ENCODE results near the gene ALDOC. TPM values are rescaled to one million over a fixed set of nuclear protein-coding genes. Genes with fewer than 3 reads are reported as not detected.

Gene ALDOC
- total and polyA plus RNA-seq, 2 donors (not counting 1 experiment from before 2014, with no cell fraction given), result 91.3 to 111 TPM

DNA sequence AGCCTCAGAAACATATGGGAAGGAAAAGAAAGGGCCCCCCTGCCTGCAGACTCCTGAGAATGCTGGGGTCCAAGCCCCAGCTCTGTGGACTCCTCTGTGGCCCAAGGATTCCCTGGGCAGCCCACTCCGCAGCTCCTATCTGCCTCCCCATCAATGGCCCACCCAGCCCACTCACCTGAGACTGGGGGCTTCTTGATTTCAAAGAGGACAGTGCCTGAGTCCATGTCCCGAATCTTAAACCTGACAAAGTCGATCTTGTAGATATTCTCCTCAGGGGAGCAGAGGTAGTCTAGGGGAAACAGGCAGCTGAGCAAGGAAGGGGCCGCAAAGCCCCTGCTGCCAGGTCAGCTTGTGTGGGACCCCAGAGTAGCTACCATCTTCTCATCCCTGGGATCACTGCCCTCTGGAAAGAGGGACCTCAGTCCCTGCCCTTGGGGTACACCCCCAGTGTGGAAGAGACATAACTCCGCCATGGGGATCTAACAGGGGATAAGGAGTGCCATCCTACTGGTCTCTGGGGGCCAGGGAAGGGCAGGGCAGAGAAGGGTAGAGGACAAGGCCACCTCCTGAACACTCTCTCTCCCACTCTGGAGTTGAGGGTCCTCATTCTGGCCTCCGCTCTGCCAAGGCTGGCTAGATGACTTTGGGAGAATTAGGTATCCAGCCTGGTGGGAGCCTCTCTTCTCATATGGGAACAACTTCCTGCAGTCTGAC is 28.1 kb downstream of the ALDOC start:
- no peaks in the 10 kb centered on the region for H4K20me1 ChIP-seq (ENCODE audit: control insufficient read depth, extremely low read depth, insufficient read depth, low read length)
- H2AFZ ChIP-seq (ENCODE audit: low read length), result no peak overlapping the region
- DNase-seq (ENCODE audit: low read depth in 2 of 2), result no peak
- H3K27me3 ChIP-seq (ENCODE audit: control insufficient read depth, insufficient read depth, low read length), result no peaks in the 10 kb centered on the region
- peaks cover 3% of the 10 kb centered on the region for H3K4me1 ChIP-seq (ENCODE audit: control insufficient read depth, extremely low read depth, insufficient read depth, low read length)
- no peak overlapping the region for H3K27ac ChIP-seq (ENCODE audit: insufficient read depth, low read length)
- H3K36me3 ChIP-seq (ENCODE audit: control insufficient read depth, insufficient read depth, low read length), result peaks cover 4% of the 10 kb centered on the region
- H3K4me3 ChIP-seq (replicated peaks in 1 of 4; ENCODE audit: control extremely low read depth in 1 of 4, insufficient read depth in 1 of 4, low read depth in 3 of 4, low read length in 4 of 4), result no peak overlapping the region
- no peak for TF ChIP-seq EZH2 (IDR thresholded peaks at IDR 0.05; ENCODE audit: low read length, missing control alignments)
- TF ChIP-seq, protein P1, sequence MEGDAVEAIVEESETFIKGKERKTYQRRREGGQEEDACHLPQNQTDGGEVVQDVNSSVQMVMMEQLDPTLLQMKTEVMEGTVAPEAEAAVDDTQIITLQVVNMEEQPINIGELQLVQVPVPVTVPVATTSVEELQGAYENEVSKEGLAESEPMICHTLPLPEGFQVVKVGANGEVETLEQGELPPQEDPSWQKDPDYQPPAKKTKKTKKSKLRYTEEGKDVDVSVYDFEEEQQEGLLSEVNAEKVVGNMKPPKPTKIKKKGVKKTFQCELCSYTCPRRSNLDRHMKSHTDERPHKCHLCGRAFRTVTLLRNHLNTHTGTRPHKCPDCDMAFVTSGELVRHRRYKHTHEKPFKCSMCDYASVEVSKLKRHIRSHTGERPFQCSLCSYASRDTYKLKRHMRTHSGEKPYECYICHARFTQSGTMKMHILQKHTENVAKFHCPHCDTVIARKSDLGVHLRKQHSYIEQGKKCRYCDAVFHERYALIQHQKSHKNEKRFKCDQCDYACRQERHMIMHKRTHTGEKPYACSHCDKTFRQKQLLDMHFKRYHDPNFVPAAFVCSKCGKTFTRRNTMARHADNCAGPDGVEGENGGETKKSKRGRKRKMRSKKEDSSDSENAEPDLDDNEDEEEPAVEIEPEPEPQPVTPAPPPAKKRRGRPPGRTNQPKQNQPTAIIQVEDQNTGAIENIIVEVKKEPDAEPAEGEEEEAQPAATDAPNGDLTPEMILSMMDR (conservative IDR thresholded peaks at IDR 0.05 in 1 of 2, IDR thresholded peaks at IDR 0.05 in 1 of 2; ENCODE audit: low read depth in 1 of 2, low read length in 2 of 2), result no peak
- H3K79me2 ChIP-seq (ENCODE audit: control insufficient read depth, insufficient read depth, low read length), result no peaks in the 10 kb centered on the region
- no peak overlapping the region for H3K9ac ChIP-seq (ENCODE audit: insufficient read depth, low read length)
- H3K4me2 ChIP-seq (ENCODE audit: extremely low read depth, insufficient read depth, low read length), result no peak overlapping the region
- no peaks in the 10 kb centered on the region for H3K9me3 ChIP-seq (ENCODE audit: control insufficient read depth, insufficient read depth, low read depth, low read length)

DNA sequence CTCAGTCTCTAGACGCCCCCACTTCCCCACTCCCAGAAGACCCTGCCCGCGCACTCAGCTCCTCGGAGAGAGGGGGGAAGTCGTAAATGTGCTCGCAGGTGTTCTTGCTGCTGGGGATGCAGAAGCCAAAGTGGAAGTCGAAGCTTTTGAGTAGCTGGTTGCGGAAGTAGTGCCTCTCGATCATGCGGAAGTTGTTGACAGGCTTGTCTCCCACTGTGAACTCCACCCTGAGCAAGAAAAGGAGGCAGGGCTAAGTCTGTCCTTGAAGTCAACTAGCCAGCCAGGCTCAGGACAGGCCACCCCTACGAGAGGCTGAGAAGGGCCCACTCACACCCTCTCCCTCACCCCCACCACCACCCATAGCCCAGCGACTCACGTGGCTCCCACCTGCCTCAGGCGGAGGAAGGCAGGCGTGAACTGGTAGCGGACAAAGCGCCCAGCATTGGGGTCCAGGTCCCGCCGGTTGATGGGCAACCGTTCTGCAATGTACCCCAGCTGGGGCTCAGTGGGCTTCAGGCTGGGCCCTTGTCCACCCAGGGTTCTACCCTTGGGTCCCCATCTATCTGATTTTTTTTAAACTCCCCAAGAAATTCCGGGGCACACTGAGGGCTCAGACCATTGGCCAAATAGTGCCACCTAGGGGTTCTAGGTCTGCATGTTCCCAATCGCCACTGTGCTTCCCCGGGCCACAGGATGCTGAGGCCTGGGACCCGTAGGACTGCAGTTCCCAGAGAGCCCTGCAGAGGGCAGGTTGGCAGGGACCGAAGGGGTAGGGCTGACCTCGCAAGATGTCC is 28.9 kb downstream of the ALDOC start:
- peaks cover 3% of the 10 kb centered on the region for H3K36me3 ChIP-seq (ENCODE audit: control insufficient read depth, insufficient read depth, low read length)
- no peak overlapping the region for H3K27ac ChIP-seq (ENCODE audit: insufficient read depth, low read length)
- no peak for TF ChIP-seq EZH2 (IDR thresholded peaks at IDR 0.05; ENCODE audit: low read length, missing control alignments)
- TF ChIP-seq, protein P1 (conservative IDR thresholded peaks at IDR 0.05 in 1 of 2, IDR thresholded peaks at IDR 0.05 in 1 of 2; ENCODE audit: low read depth in 1 of 2, low read length in 2 of 2), result peak; percentile 76 to 96
- no peak overlapping the region for H3K4me3 ChIP-seq (replicated peaks in 1 of 4; ENCODE audit: control extremely low read depth in 1 of 4, insufficient read depth in 1 of 4, low read depth in 3 of 4, low read length in 4 of 4)
- no peaks in the 10 kb centered on the region for H4K20me1 ChIP-seq (ENCODE audit: control insufficient read depth, extremely low read depth, insufficient read depth, low read length)
- no peak overlapping the region for H3K4me2 ChIP-seq (ENCODE audit: extremely low read depth, insufficient read depth, low read length)
- no peaks in the 10 kb centered on the region for H3K27me3 ChIP-seq (ENCODE audit: control insufficient read depth, insufficient read depth, low read length)
- peak; percentile 40 to 69 for DNase-seq (ENCODE audit: low read depth in 2 of 2)
- no peaks in the 10 kb centered on the region for H3K79me2 ChIP-seq (ENCODE audit: control insufficient read depth, insufficient read depth, low read length)
- no peak overlapping the region for H3K9ac ChIP-seq (ENCODE audit: insufficient read depth, low read length)
- H3K4me1 ChIP-seq (ENCODE audit: control insufficient read depth, extremely low read depth, insufficient read depth, low read length), result peaks cover 2% of the 10 kb centered on the region
- H3K9me3 ChIP-seq (ENCODE audit: control insufficient read depth, insufficient read depth, low read depth, low read length), result no peaks in the 10 kb centered on the region
- no peak overlapping the region for H2AFZ ChIP-seq (ENCODE audit: low read length)

DNA sequence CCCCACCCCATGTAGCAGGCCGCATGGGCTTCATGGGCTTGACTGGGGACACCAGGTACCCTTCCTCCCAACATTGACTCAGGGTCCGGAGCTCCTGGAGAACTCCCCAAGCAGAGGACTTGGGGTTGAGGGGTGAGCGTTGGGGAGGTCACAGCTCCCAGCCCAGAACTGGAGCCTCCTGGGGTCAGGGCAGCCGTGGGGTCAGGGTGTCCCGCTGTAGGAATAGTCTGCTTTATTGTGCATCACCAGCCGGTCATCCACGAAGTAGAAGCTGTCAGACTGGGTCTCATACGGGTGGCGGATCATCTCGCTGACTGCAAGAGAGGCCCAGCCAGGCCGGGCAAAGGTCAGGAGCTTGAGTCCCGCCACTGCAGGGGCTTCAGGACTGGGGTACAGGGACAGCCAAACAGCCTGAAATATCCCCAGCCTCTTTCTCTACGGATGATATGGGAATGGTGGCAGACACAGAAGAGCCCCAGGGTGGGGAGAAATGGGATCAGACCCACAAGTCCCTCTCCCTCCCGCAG is 29.5 kb downstream of the ALDOC start:
- Histone ChIP-seq H3K27me3 (ENCODE audit: control insufficient read depth, insufficient read depth, low read length) (no peaks in the 10 kb centered on the region), H4K20me1 (ENCODE audit: control insufficient read depth, extremely low read depth, insufficient read depth, low read length) (no peaks in the 10 kb centered on the region), H3K4me3 (replicated peaks in 1 of 4; ENCODE audit: control extremely low read depth in 1 of 4, insufficient read depth in 1 of 4, low read depth in 3 of 4, low read length in 4 of 4) (no peak overlapping the region), H3K27ac (ENCODE audit: insufficient read depth, low read length) (no peak overlapping the region), H3K79me2 (ENCODE audit: control insufficient read depth, insufficient read depth, low read length) (no peaks in the 10 kb centered on the region), H2AFZ (ENCODE audit: low read length) (no peak overlapping the region), H3K4me2 (ENCODE audit: extremely low read depth, insufficient read depth, low read length) (no peak overlapping the region), H3K9me3 (ENCODE audit: control insufficient read depth, insufficient read depth, low read depth, low read length) (no peaks in the 10 kb centered on the region), H3K36me3 (ENCODE audit: control insufficient read depth, insufficient read depth, low read length) (peaks cover 3% of the 10 kb centered on the region), H3K4me1 (ENCODE audit: control insufficient read depth, extremely low read depth, insufficient read depth, low read length) (no peaks in the 10 kb centered on the region), H3K9ac (ENCODE audit: insufficient read depth, low read length) (no peak overlapping the region)
- no peak for DNase-seq (ENCODE audit: low read depth in 2 of 2)
- TF ChIP-seq, protein P1 (conservative IDR thresholded peaks at IDR 0.05 in 1 of 2, IDR thresholded peaks at IDR 0.05 in 1 of 2; ENCODE audit: low read depth in 1 of 2, low read length in 2 of 2), result no peak
- TF ChIP-seq EZH2 (IDR thresholded peaks at IDR 0.05; ENCODE audit: low read length, missing control alignments), result no peak

Measured in fibroblast of lung (primary cell).